T follicular helper cell (primary cell): Measurements from ENCODE around the gene FMR1NB.

Experiments used
- DNase-seq: peaks from one replicate; pipeline ENCODE4 v3.0.0-alpha.2; 2020; ENCODE audit warnings: low read depth
- total RNA-seq, 2 experiments: gene quantifications; one replicate each; lab custom pipeline; 2026; lab: John Stamatoyannopoulos, UW

Gene FMR1NB, protein sequence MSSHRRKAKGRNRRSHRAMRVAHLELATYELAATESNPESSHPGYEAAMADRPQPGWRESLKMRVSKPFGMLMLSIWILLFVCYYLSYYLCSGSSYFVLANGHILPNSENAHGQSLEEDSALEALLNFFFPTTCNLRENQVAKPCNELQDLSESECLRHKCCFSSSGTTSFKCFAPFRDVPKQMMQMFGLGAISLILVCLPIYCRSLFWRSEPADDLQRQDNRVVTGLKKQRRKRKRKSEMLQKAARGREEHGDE
- total RNA-seq, result 0 to 0.09 reads per million in 2 experiments

- DNase-seq, result no peak
Observed at GRCh38 chrX:147981038-147981752, at the start of gene FMR1NB. Gene FMR1NB (plus strand): TSS chrX:147981337. CDS start chrX:147981403, 66 bp downstream.

DNA sequence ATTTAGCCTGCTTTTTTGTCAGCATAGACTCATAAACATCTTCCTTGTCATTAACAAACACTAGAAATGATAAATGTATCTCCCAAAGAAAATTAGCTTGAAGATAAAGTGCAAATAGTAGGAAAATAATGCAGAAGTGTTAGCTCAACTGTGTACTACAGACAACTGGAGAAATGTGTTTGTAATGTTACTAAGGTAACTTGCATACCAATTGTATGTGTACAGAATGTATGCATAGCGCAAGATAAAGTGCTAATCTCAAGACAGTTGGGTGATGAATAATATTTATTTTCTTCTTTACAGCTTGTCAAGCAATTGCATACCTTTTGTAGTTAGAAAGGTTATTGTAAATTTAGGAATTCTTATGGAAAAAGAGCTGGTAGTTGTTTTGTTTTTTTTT lies 47.3 kb upstream of the FMR1NB start:
- DNase-seq, result no peak

- no peak for DNase-seq
Observed at GRCh38 chrX:147935156-147935758, 45.9 kb upstream of the FMR1NB start.

GRCh38 chrX:147945286-147945685 lies 35.9 kb upstream of the FMR1NB start:
- no peak for DNase-seq

DNA sequence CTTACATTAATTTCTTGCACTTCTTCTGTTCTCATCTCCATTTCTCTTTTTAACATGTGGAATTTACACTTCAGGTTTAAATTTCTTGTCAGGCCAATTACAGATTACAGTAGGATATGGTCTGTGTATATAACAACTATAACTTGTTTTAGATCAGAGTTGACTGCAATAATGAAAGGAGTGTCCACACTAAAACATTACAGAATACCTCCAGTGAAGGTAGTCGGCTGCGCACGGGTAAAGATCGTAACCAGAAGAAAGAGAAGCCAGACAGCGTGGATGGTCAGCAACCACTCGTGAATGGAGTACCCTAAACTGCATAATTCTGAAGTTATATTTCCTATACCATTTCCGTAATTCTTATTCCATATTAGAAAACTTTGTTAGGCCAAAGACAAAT lies 32.6 kb upstream of the FMR1NB start:
- DNase-seq, result no peak

GRCh38 chrX:147950352-147950751 lies 30.8 kb upstream of the FMR1NB start:
- DNase-seq, result no peak

DNA sequence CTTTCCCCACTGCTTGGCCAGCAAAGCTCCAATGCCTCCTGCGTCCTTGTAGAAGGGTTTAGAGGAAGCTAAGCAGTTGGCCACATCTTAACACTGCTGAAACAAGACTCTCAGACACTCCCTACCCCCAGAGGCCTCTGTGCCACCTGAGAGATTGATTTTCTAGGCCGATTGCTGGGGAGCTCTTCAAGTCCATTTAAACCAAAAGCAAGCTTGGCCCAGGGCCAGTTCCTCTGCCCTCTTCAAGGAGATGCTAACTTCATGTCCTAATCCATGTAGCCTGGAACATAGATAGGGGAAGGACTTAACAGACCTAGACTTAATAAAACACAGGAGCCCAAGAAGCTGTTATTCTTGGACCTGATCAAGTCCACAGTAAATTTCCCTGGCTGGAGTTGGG lies 27.2 kb upstream of the FMR1NB start:
- no peak for DNase-seq

GRCh38 chrX:147957291-147957690 lies 23.8 kb upstream of the FMR1NB start:
- DNase-seq, result no peak

GRCh38 chrX:147958291-147958690 lies 22.8 kb upstream of the FMR1NB start:
- DNase-seq, result no peak

- DNase-seq, result no peak
Observed at GRCh38 chrX:147960722-147961121, 20.4 kb upstream of the FMR1NB start.

DNA sequence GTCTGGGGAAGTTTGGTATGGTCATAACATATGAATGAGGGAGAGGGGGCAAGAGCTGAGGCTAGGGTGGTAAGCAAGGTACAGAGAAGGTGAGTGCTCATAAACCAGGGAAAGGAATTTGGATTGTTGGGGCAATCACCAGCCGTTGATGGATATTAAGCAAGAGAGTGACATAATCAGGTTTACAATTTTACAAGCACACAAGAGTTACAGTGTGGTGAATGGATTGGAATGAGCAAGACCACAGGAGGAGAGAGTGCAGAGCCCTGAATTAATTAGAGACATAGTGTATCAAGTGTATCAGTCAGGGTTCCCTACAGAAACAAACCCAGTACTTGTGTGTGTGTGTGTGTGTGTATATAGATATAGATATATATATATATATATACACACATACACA lies 18.7 kb upstream of the FMR1NB start:
- no peak for DNase-seq

DNA sequence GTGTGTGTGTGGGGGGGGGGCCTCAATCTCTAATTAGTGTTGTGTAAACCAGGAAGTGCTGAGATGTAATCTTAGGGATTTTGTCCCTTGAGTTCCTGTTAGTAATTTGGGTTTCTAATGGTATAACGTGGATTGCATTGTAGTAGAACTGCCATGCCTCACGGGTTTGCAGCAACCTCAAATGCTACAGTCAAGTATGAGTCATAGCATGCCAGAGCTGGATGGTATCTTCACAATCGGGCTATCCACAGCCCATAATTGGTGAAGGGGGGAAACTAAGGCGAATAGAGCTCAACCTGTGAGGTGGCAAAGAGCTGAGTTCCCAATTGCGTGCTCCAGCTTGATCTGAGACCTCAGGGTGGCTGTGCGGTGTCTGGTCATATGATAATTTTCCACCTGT lies 2.2 kb upstream of the FMR1NB start:
- DNase-seq, result no peak

DNA sequence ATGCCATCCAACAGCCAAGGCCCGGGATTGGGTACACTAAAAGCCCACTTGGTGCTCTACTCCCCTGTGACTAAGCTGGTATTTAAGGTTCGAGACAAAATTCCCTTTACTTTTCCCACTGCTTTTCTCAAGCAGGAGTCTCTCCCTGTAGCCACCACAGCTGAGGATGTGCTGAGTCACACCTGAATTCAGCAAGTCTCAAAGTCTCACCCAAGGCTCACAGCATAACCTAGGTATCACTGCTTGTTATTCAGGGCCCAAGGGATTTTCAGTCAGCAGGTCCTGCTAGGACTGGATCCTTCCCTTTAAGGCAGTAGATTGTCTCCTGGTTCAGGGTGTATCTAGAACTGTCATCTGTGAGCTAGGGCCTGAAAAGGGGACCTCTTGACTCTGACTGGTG lies 39.2 kb downstream of the FMR1NB start:
- DNase-seq, result no peak

- no peak for DNase-seq
Observed at GRCh38 chrX:148024425-148025148, 43.5 kb downstream of the FMR1NB start.

DNA sequence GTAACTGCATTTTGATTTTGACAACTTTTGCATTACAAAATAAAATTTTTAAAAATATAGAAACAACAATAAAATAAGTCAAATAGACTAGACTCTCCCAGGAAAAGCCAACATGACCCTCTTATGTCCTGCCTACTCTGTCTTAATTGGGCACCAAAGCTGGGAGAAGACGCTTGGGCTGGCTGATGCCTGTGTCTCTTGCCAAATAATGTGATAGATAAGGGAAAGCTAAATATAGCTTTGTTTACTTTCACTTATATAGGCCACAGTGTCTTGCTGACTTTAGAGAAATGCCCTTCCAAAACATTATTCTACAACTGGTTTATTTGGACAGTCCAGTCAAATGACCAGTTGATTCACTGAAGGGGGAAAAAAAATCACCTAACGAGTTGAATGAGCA lies 54.2 kb downstream of the FMR1NB start:
- no peak for DNase-seq

DNA sequence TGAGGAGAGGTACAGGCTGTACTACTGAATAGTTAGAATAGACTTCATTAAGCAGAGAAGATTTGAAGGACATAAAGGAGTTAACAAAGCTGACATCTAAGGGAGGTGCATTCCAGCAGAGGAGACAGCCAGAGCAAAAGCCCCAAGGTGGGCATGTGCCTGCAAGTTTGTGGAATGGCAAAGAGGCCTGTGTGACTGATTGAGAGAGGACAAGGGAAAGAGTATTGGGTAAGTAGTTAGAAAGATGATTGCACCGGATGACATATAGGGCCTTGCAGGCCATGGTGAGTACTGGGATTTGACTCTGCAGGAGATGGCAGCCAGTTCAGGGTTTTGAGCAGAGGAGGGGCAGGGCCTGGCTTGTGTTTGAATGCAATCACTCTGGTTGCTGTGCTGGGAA lies 55.9 kb downstream of the FMR1NB start:
- no peak for DNase-seq

GRCh38 chrX:148043271-148043855 lies 62.2 kb downstream of the FMR1NB start:
- no peak for DNase-seq

- DNase-seq, result no peak
Observed at GRCh38 chrX:148047200-148047599, 66.1 kb downstream of the FMR1NB start.

DNA sequence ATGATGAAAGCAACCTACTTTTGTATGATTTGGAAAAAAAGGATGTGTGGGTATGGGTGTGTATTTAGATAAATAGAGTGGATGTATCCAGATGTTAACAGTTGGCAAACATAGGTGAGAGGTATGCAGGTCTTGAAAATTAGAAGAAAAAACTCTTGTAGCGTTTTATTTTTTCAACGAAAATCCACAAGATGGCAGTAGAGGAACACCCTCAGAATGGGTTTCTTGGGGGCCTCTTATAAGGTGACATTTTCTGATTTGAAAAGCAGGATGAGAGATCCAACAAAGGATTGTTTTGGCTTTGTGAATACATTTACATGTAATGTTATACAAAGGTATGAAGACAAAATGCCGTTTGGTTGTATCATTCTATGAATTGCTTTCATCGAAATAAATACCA lies 68.3 kb downstream of the FMR1NB start:
- no peak for DNase-seq

- DNase-seq, result no peak
Observed at GRCh38 chrX:148051973-148052372, 70.8 kb downstream of the FMR1NB start.

GRCh38 chrX:148067285-148067684 lies 86.1 kb downstream of the FMR1NB start:
- no peak for DNase-seq
